Dedifferentiated amniotic fluid mesenchymal stem cell (primary cell): ENCODE data around the gene DTD1.
A peak's percentile ranks its signal among the peaks of the same experiment; 100 is the strongest.

Experiments used
- DNase-seq: peaks from one replicate; pipeline ENCODE4 v3.0.0-alpha.2; 2016; ENCODE audit errors: extremely low spot score

DTD1 gene

DNA sequence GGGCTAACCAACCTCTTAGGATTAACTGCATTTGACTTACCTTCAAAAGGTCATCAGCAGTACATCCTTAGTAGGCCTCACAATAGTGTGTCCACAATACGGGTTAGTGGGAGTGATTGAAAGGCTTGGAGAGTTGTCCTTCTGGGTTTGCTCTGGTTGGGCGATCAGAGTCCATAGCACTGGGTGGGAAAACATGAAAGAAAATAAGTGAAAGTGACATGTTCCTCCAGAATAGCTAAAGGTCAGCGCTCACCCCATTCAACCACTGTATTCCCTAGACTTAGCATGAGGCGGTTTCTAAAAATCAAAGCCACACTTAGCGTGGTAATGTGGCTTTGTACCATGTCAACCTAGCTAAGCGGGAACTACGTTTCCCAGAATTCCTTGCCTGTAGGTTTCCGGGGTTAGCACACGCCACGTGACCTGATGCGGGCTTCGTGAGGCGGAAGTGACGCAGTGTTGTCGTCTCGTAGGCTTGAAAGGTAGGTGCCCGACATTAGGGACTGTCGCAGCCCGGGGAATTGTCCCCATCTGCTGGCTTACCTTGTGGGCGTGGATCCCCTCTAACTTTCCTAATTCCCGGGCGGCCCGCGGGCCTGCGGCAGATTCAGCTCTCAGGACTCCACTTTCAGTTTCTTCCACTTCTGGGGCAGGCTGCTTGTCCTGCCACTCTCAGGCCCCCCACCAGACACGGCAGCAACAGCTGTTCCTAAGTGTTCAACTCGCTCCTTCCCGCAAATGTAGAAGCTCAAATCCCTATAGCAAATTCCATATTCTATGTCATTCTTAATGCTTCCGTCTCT, 206.0 kb downstream of the DTD1 start:
- DNase-seq: peak; percentile 93

DNA sequence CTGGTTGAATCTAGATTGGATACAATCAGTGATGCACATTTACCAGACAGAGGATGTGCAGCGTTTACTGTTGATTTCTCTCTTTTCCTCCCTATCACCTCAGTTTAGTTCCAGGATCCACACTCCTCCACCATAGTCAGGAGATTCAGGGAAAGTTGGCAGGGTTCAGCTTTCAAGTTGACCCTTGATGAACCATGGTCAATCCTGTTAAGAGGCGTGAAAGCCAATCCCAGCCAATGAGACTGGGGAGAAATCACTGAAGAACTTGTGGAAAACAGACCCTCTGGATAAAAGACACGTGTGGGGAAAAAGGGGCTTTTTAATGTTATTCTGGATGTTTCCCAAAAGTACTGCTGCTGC, 206.6 kb downstream of the DTD1 start:
- no peak for DNase-seq

DNA sequence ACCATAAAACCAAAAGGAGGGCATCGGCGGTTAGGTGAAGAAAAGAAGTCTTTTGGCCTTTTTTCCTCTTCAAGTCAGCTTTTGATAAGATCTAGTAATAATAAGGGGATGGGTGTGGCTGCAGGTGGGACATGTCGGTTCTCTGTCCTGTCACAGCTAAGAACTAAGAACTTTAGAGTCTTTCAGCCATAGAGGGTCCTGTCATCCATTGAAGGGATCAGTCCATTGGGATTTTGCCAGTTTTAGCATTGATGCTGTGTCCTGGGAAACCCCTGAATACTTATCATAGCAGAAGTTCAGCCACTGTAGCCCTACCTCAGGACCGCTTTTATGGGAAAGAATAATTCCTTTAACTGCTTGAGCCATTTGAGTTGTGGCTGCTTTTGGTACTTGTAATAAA, 207.5 kb downstream of the DTD1 start:
- DNase-seq: no peak

DNA sequence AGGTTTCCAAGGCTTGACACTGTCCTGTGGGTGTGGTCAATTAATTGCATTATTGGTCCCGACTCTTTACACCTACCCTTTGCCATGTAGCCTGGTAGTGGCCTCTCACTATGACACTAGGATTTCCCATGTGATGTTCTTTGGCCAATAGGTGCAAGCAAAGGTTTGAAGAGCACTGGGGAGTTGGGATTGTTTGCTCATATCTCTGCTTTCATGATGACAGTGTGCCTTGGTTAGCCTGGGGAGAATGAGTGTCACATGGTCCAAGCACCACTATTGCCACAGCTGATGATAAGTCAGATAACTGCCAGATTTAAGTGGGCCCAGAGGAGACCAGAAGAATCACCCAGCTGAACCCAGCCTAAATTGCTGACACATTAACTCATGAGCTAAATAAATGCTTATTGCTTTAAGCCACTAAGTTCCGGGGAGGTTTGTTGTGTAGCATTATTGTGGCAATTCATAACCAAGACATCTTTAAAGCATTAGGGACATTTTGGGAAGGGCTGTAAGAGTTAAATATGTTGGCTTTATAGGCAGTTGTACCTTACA, 208.5 kb downstream of the DTD1 start:
- DNase-seq: no peak

DNA sequence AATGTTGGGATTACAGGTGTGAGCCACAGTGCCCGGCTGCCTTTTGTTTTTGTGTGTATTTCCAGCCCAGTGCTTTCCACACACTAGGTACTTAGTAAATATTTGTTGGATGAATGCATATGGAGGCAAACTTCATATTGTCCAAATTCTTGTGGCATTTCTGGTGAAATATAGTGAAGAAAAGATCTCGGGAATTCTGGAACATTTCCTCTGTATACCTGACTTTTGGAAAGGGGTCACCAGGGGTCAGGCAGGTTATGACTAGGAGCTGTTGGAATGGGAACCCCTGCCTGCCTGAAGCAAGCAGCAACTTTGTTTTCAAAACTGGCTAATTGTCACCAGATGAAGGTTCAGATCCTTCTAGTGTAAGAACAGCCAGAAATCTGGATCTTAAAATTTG, 213.7 kb downstream of the DTD1 start:
- no peak for DNase-seq

DNA sequence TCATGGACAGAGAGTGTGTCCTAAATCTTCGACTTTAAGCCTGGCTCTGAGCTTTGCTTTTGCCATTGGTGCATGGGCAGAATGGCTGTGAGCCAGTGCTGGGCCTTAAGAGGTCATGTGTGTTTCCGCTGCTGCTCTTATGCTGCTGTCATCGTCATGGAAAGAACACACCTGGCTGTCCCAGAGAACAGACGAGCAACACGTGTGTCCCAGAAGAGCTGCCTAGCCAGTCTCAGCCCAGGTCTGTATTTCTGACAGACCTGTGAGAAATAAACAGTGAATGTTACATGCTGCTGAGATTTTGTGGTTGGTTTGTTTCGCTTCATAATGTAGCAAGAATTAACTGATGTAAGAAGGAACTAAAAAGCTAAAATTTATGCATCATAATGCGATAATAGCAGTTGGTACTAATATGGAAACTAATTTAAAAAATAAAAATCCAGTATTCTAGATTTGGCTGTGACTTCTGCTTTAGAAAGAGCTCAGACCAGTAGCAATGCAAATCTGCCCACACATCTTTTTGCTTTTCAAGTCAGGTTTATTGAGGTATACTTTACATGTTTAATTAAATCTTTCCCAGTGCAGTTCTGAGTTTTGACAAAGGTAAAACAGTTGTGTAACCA, 214.3 kb downstream of the DTD1 start:
- DNase-seq: no peak

DNA sequence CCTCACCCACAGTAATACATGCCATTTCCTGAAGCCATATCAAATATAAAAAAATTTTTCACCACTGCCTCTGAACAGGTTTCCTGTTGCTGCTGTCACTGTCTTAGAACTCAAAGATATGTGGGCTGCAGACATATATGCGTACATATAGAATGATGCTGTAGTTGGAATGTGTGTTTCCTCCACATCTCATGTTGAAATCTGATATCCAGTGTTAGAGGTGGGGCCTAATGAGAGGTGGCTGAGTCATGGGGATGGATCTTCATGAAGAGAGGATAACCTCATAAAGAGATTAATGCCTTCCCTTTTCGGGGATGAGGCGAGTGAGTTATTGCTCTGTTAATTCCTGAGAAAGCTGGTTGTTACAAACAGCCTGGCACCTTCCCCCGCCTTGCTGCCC, 218.0 kb downstream of the DTD1 start:
- DNase-seq: no peak

DNA sequence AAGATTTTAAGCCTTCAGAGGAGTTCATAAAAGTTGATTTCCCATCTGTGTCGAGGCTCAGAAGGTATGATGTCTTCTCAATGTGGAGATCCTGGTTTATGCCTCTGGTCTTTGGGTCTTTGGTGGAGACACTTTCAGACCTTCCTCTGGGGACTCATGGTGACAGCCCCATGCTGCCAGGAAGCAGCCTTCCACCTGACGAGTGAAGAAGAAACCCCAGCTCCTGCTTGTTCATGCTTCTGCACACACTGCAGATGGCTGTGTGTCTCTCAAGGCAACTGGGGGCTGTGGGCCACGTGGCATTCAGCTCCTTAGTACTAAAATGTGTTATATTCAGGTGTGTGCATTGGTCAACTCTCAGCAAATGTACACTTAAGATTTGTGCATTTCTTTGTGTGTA, 220.9 kb downstream of the DTD1 start:
- no peak for DNase-seq

DNA sequence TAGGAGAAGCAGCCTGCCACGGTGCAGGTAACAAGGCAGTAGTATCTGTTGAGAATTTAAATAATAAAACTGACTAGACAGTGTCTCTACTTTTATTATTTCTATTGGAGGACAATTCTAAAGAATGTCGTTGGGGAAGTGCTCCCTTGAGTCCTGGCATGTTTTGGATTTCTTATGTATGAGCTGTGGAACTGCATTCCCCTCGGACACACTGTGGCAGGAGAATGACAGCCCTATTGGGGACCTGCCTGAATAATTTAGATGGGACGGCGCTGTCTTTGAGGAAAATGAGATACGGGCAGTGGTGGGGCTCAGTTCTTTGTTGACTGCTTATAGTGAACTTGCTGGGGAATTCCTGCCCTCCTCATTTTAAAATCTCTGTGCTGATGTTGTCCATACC, 223.3 kb downstream of the DTD1 start:
- DNase-seq: no peak

DNA sequence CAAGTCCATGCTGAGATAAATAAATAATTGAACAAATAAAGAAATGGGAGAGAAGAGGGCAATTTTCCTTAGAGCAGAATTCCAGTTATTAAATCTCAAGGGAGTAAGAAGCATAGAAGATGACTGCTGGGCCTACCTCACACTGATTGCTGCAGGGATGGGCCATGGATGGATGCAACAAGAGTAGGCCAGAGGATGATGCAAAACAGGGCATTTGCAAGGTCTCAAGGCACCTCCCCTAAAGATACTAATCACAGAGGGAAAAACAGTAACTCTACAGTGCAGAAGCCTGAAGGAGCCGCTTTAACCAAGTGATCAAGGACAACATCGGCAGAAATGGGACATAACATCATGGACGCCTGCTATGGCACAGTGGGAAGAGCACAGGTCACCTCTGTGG, 224.1 kb downstream of the DTD1 start:
- no peak for DNase-seq

DNA sequence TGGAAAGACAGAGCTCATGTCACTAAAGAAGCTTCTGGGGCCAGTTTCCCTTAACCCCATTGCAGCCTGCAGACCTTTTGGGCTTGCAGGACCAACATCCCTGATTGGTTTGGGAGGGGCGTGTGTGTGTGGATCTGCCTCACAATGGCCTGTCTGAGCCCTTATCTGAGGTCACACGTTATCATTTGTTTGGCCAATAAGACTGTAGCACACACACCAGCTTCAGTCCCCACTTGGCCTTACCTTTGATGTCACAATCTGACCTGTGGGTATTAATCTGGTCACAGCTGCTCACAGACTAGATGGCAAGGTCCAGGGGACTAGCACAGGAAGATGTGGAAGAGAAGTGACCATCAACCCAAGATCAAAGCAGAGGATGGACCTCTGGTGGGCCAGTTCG, 225.6 kb downstream of the DTD1 start, which contains the start of gene SCP2D1:
SCP2D1 (plus strand) TSS at position 301 of the 400 bp plus-strand sequence; CDS start at position 334, 33 bp downstream.
- no peak for DNase-seq

DNA sequence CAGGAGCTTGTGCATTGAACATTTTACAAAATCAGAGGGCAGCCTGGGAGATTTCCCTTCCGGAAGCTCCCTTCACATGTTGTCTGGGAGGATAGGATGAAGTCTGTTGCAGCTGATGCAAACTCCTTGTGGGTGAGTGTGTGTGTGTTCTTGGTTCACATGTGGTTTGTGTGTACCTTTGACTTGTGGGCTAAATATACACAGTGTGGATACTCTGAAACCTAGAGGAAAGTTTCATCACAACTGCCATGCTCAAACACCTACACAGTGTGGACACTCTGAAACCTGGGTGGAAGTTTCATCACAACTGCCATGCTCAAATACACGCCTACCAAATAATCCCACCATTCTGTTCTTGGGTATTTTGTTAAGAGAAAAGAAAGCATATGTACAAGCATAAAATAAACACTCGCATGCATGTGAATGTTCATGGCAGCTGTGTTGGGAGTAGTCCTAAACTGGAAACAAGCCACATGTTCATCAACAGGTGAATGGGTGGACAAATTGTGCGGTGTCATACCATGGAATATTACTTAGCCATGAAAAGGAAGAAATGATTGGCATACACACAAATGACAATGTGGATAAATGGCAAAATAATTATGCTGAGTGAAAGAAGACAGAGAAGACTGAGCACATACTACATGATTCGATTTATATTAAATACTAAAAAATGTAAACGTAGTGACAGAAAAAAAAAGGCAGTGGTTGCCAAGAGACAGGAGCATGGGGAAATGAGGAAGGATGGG, 227.5 kb downstream of the DTD1 start:
- no peak for DNase-seq
